Astrocyte (in vitro differentiated cells and primary cell): ENCODE data around the gene NF2.

Source experiments
- CTCF ChIP-seq: IDR thresholded peaks from 2 replicates; pipeline ENCODE4 v1.5.1; 2011; ENCODE audit warnings: low read depth, mild to moderate bottlenecking, inconsistent platforms, low read length, moderate library complexity; ENCODE audit not compliant: insufficient read depth
- EZH2 ChIP-seq: IDR thresholded peaks from 2 replicates; pipeline ENCODE4 v1.6.1; 2012; ENCODE audit warnings: mild to moderate bottlenecking, low read length, inconsistent platforms; ENCODE audit not compliant: insufficient read depth

- no peak for TF ChIP-seq CTCF
- no peak for TF ChIP-seq EZH2
Observed at GRCh38 chr22:29670626-29671025, 67.2 kb downstream of the NF2 start.
